Measurements from ENCODE around the gene PSMA2.

PSMA2 gene

GRCh38 chr7:42939457-42940240, 7.7 kb upstream of the PSMA2 start:
- DNase-seq, result no peak

- DNase-seq, result no peak
Observed at GRCh38 chr7:42935861-42936260, 3.9 kb upstream of the PSMA2 start.

- no peak for DNase-seq
Observed at GRCh38 chr7:42934291-42934690, 2.3 kb upstream of the PSMA2 start.

GRCh38 chr7:42932811-42933591, 1.0 kb upstream of the PSMA2 start:
- no peak for DNase-seq

- DNase-seq, result no peak
Observed at GRCh38 chr7:42931447-42931833, 534 bp downstream of the PSMA2 start.

DNA sequence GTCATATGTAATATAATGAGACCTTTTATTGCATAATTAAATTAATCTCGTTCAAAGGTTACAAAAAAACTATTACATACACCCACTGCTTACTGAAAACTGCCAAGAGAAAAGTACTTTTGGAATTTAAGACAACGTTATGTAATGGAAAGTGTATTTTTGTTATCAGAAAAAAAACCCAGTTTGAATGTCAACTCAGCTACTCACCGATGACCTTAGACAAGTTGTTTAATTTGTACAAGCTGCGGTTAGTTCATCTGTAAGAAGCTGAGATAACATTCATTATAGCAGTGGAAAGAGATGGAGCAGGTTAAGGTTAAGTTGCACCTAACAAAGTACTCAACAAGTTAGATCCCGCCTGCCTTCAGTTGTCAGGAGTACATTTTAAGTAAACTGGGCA, 1.1 kb downstream of the PSMA2 start:
- no peak for DNase-seq

DNA sequence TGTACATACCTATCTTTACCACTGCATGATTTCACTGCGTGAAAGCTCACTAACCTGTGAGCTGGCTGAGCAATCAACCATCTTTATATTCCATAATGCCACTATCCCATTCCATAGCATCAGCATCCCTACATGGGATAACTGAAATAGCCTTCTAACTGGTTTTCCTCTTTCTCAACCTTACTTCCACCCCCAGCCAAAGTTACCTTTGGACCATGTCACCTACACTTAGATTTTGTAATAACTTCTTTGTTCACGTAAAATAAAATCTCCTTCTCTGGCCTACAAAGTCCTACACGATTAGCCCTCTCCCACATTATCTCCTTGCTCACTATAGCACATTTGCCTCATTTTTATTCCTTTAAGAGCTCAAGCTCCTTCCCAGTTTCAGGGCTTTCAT, 2.5 kb downstream of the PSMA2 start:
- DNase-seq, result no peak

- no peak for DNase-seq
Observed at GRCh38 chr7:42928754-42929153, 3.2 kb downstream of the PSMA2 start.

DNA sequence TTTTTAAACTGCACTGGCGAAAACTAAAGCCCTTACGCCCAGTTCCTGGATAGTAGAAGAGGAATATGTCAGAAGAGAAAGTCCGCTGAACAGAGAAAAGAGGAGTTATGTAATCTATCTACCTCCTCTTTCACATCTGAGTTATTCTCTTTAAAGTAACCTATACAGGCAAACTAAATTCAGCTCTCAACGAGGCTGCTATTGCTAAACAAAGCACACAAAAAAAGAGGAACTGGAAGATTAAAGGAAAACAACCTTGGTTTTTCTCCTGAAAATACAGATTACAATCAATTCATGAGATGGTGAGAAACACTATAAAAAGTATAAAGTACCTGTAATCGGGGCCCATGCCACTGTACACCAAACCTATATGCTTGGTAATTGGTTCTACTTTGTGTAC, 5.8 kb downstream of the PSMA2 start:
- DNase-seq, result no peak

DNA sequence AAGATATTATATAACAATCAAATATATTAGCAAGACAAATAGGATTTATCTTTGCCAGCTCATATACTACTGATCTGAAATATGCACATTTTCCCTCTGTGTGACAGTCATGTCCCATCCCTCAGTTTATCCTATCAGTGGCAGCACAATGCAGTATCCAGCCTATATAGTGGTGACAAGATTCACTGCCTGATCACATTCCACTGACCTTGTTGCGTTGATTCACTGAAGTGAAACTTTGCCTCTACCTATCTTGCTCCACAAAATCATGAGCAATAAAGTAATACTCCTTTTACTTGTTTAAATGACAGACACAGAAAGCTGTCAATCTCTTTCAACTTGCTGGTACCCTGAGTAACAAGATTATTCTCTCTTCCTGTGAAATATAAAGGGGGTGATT, 6.3 kb downstream of the PSMA2 start:
- DNase-seq, result no peak

DNA sequence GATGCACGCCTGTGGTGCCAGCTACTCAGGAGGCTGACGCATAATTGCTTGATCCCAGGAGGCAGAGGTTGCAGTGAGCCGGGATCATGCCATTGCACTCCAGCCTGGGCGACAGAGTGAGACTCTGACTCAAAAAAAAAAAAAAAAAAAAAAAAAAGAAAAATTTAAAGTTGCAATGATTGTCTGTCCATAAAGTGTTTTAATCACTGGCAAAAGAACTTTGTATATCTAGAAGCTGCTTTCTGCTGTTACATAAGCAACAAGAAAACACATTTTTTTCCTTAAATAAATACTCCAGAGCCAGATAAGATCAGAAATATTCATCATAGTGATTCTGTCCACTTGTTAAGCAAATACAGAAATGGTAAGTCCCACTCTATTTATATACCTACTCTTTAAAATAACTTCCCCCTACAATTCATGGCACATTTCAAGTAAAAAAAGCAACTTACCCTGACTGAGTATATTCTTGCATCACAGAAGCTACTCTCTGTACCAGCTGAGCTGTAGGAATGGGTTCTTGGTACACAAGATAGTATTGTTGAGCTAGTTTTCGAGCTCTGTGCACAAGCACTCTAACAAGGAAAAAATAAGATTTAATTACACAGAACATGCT, 7.6 kb downstream of the PSMA2 start:
- DNase-seq, result no peak

- DNase-seq, result no peak
Observed at GRCh38 chr7:42922017-42922753, 9.8 kb downstream of the PSMA2 start.

- no peak for DNase-seq
Observed at GRCh38 chr7:42915356-42915755, 16.6 kb downstream of the PSMA2 start.

- no peak for DNase-seq
Observed at GRCh38 chr7:42914421-42915045, 17.4 kb downstream of the PSMA2 start.

- DNase-seq, result no peak
Observed at GRCh38 chr7:42914009-42914408, 18.0 kb downstream of the PSMA2 start.

- DNase-seq, result no peak
Observed at GRCh38 chr7:42913591-42913990, 18.4 kb downstream of the PSMA2 start.

DNA sequence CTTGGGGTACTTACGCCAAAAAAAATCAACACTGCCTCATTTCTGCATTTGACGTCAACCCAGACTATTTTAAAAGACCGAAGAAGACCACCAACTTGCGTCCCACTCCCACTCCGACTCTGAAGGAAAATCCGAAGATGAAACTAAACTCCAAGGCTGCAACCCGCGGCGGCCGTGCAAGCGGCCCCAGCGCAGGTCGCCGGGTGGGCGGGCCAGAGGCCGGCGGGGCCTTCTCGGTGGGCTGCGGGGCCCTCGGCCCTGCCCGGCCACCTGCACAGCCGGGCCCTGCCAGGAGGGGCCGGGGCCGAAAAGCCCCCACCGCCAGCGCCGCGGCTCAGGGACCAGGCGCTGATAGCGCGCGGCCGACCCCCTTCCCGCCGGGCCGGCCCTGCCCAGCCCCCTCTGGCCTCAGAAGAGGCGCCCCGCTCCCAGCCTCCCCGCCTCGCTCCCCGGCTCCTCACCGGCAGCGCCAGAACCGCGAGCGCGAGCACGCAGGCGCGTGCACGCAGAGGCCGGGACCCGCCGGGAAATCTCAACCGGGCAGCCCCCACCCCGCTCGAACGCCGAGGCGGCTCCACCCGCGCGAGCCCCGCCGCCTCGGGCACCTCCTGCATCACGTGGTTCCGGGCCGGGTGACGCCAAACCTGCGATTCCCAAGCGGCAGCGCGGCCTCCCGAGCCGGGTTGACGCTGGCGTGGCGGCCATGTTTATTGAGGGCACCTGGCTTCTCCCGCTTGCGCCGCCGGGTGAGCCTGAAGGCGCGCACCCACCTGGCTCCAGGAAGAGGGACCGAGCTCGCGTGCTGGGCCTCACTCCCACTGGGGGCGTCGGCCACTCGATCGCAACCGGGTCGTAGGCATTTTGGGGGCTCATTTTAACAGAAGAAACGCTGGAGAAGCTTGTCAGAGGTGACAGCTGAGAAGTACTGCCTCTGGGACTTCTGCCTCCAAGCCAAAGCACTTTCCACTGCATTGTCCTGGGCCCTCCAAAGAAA, 20.2 kb downstream of the PSMA2 start, which contains the start of gene C7orf25:
Gene C7orf25 (minus strand): TSS at position 617 of the 994 bp plus-strand sequence. CDS start 1,170 bp downstream, outside the sequence.
- DNase-seq, result peak; percentile 96

- no peak for DNase-seq
Observed at GRCh38 chr7:42910306-42910705, 21.7 kb downstream of the PSMA2 start.

DNA sequence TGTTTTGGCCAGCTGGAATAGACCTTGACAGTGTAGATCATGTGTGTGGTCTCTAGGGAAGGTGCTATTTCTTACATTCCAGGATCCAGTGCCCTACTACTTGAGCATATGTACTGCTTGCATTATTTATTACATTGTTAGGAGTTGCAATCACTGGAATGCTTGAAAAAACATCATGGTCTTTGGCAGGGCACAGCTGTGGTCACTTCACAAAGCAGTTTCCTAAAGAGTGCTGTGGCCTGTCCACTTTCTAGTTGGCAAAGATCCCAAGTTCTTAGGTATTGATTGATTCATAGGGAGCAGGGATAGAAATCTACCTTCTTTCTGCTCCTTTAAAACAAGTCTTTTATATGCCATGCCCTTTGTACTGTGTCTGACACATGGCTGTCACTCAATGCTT, 24.7 kb downstream of the PSMA2 start:
- no peak for DNase-seq

DNA sequence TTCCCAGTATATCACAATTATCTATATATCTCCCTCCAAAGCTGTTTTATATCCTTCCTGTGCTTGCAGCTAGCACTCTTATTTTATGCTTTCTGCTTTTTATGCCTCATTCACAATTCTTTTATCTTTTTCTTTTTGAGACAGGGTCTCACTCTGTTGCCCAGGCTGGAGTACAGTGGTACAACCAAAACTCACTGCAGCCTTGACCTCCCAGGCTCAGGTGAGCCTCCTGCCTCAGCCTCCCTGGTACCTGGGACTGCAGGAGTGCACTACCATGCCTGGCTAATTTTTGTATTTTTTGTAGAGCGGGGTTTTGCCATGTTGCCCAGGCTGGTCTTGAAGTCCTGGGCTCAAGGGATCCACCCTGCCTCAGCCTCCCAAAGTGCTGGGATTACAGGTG, 25.8 kb downstream of the PSMA2 start:
- no peak for DNase-seq

GRCh38 chr7:42902331-42902730, 29.6 kb downstream of the PSMA2 start:
- no peak for DNase-seq

All from activated CD8-positive, alpha-beta memory T cell treated with anti-CD3 and anti-CD28 coated beads, Interleukin-2, amount 50 U/mL, for 48 hours (primary cell).